ENCODE measurements around the gene IDS.
"Not testable (repeated sequence)": the region's sequence is repeated elsewhere in the genome, so short reads cannot be mapped to it uniquely, and the experiment has no call there.

The IDS gene, protein sequence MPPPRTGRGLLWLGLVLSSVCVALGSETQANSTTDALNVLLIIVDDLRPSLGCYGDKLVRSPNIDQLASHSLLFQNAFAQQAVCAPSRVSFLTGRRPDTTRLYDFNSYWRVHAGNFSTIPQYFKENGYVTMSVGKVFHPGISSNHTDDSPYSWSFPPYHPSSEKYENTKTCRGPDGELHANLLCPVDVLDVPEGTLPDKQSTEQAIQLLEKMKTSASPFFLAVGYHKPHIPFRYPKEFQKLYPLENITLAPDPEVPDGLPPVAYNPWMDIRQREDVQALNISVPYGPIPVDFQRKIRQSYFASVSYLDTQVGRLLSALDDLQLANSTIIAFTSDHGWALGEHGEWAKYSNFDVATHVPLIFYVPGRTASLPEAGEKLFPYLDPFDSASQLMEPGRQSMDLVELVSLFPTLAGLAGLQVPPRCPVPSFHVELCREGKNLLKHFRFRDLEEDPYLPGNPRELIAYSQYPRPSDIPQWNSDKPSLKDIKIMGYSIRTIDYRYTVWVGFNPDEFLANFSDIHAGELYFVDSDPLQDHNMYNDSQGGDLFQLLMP

DNA sequence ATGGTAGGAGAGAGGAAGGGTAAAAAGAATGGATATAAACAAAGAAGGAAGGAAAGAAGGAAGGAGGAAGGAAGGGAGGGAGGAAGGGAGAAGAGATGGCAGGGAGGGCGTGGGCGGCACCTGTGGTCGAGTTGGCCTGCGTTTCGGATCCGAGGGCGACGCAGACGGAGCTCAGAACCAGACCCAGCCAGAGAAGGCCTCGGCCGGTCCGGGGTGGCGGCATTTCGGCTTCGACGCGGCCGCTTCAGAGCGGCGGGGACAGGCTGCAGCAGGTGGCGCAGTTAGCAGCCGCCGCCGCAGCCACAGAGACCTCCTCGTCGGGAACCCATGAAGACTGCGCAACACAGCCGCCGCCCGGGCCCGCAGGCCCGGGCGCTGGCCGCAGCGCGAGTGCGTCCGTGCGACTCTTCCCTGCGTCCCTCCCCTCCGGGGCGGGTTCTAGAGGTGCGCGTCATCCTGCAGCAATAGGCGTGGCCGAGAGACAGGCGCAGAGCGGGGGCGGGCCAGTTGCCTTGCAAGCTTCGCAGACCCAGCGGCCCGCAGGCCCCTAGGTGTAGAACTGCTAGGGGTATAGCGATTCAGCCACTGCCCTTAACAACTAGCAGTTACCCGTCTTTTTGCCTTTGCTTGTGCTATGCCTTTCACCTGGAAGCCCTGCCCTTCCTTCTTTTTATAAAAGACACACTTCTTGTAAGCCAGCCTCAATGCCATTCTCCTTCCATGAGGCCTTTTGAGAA lies at the start of gene IDS:
Gene IDS (minus strand): TSS at position 392 of the 737 bp plus-strand sequence. CDS start 169 bp downstream, at position 223.
- peak; percentile 95 for DNase-seq

DNA sequence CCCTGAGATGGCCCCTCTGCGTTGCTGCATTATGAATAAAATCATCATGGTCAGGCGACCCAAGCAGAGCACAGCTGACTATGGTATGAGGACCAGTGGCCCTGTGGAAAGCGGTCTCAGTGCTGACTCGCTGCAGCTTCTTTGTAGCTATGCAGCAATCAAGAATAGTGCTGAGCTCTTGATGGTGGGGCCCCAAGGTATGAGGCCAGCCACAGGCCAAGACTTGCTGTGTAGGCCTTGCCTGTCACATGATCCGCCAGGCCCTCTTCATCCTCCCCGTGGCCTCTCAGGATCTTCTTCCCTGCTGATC lies 46.8 kb upstream of the IDS start:
- DNase-seq: not testable (repeated sequence)

DNA sequence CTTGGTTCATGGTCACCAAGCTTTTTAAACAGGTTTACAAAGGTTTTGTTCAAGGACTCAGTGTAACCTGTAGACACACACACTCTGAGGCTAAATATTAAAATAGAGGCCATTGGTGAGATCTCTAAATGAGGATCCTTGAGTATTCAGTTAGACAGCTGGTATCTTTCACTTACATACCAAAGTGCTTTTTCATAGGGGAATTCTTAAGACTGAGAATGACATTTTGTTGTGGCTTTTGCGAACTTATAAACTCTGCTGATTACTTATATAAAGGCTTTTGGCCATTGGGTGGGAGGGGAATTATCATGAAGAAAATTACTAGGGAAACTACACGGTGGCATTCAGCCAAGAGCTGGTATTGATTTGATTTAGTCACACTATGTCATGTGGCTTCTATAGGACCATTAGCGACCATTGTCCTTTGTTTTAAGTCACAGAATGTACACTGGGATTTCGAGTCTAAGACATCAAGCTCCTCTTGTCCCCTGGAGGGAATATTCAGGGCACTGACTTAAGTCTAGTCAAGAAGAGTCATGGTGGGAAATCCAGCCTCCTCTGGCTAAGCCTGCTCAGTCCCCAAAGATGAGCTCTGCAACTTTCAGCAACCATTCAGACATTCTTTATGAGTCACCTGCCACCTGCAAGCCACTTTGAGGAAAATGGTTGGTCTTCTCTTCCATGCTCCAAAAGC lies 46.3 kb upstream of the IDS start:
- DNase-seq: not testable (repeated sequence)

DNA sequence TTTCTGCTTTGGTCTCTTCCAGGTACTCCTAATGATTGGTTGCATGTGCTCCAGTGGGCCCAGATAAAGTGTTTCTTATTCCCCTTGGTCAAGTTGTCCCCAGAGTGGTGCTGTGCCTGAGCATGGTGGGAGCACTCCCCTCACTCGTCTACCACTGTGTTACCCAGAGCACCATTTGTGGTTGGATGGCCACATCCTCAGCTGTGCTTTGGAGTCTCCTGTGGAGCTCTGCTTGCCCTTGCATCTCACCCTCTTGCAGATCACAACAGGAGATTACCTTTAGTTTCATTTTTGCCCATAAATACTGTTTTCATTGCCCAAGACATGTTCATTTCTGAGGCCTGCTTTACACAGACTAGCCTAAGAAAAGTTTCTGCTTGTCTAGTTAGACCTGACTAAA lies 45.3 kb upstream of the IDS start:
- DNase-seq: not testable (repeated sequence)

DNA sequence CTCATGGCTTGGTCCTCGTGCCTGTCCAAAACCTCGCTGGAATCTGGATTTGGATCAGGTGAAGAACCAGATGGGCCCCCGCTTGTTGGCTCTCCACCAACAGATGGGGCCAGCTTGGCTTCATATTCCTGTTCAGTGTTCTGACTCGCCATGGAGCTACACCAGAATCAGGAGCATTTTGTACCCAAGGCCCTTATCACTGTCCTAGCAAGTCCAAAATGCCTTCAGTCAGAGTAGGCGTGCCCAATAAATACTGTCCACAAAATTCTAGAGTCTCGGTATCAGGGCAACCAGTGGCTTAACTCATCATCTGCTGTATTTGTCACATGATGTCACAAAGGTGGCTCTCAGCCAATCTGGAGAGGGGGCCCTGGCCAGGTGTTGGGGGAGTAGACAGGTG lies 44.6 kb upstream of the IDS start, which contains the start of gene HSFX3:
Gene HSFX3 (minus strand): TSS at position 224 of the 400 bp plus-strand sequence. CDS start 72 bp downstream, at position 152.
- not testable (repeated sequence) for DNase-seq

DNA sequence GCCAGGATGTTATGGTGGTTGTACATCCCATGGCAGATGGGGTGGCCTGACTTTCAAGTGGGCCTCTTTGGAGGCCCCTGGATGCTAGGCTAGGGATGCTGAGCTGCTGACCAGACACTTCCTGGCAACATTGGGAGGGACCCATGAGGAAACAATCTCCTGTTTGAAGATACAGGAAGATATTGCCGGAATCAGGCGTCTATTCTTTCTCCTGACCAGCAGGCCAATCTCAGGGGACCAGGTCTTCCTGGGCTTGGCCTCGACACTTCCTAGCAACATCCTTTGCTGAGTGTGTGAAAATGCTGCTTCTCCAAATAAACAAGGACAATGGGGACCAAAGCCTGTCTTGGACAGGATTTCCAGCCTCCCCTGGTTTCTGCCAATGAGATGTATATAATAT lies 42.7 kb upstream of the IDS start:
- not testable (repeated sequence) for DNase-seq

DNA sequence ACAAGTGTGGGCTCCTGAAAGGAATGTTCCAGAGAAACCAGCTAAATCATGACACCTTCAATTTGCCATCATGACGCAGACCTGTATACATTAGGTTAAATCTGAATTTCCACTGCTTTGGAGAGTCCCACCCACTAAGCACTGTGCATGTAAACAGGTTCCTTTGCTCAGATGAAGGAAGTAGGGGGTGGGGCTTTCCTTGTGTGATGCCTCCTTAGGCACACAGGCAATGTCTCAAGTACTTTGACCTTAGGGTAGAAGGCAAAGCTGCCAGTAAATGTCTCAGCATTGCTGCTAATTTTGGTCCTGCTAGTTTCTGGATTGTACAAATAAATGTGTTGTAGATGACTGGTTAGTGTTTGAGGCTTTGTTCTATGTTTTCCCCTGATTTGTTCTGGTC lies 41.9 kb upstream of the IDS start:
- not testable (repeated sequence) for DNase-seq

DNA sequence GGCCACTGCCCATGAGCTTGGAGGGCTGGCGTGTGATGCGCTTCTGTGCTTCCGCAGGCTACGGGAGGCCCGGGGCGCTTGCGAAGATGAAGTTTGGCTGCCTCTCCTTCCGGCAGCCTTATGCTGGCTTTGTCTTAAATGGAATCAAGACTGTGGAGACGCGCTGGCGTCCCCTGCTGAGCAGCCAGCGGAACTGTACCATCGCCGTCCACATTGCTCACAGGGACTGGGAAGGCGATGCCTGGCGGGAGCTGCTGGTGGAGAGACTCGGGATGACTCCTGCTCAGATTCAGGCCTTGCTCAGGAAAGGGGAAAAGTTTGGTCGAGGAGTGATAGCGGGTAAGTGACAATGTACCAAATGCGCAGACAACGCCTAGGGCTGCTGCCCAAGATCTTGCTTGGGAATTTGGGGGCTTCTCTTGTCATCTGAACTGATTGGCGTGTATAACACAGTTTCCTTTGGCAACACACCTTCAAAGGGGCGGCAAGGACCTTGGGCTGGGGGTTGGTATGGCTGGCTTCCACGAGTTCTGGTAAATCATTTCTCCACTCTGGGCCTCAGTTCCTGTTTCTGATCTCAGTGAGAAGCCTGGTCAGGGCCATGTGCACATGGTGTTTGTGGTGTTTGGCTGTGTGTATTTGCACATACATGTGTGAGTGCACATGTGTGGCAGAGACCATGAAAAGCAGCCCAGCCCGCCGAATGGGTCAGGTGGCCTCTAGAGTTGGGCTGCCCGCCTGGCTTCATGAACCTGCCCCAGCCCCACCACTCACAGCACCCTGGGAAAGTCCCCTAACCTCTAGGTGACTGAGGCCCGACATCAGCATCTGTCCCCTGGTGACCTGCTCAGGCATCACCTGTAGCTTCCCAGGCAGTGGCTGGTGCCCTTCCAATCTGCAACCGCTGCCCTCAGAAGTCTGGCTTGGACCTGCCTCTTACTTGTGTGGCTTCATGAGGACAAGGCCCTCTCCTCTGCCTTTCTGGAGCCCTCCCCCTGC lies 40.7 kb upstream of the IDS start:
- DNase-seq: not testable (repeated sequence)

DNA sequence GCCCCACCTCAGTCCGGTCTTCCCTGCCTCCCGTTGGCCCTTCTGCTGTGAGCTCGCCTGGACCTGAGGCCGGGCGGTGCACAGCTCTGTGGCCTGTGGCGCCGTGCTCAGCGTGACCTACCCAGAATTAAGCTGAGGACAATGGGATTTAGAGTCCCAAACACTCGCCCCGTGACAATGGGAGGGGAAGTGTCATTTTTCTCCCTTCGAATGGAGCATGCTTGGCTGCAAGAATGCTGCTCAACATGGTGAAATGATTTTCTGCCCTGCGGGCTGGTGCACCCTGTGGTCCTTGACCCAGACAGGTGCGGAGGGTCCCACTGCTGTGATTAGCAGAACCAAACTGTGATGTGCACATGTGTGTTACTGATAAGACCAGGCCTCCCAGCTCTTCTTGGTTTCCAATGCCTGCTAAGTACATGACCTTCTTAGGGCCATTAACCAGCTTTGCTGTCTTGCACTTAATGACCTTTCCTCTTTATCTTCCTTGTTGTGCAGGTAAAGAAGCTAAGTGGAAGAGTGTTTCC lies 36.5 kb upstream of the IDS start:
- peak; percentile 46 for DNase-seq

DNA sequence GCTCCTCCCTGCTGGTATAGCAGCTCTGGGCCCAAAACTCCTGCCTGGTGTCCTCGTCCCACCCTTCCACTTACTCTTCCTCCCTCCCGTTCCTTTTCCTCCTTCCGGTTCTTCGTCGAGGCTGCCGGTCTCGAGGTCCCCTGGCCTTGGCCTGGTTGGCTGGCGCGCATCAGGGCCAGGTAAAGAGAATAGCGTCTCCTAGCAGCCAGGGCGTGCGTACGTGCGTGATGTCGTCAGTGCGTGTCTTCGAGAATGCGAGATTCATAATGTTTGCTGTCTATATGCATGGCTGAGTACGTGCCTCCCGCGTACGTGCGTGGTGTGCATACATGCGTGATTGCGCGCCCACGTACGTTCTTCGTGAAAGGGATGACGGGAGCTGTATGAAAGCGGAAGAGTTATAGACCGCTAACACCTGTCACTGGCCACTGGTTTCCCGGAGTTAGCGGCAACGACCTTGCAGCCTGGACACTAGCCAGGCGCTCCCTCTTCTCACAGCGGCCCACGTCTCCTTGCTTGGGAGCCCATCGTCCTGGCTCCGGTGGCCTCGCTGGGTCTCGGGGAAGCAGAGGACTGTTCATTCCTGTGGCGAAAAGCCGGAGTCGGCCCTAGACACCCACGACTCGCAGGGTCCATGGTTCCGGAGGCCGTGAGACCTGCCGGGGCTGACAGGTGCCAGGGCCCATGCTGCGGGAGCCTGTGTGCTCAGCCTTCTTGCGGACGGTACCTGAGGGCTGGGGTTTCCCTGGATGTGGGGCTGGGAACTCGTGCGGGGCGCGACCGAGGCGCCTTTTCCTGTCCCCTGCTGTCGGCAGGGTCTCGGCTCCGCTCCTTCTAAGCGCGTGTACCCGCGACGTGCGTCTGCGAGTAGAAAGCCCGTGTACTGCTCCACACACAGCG lies 35.8 kb upstream of the IDS start, which contains the start of gene EOLA1:
Gene EOLA1 (plus strand): TSS at position 392 of the 900 bp plus-strand sequence. CDS start 4,619 bp downstream, outside the sequence.
- peak; percentile 97 for DNase-seq

DNA sequence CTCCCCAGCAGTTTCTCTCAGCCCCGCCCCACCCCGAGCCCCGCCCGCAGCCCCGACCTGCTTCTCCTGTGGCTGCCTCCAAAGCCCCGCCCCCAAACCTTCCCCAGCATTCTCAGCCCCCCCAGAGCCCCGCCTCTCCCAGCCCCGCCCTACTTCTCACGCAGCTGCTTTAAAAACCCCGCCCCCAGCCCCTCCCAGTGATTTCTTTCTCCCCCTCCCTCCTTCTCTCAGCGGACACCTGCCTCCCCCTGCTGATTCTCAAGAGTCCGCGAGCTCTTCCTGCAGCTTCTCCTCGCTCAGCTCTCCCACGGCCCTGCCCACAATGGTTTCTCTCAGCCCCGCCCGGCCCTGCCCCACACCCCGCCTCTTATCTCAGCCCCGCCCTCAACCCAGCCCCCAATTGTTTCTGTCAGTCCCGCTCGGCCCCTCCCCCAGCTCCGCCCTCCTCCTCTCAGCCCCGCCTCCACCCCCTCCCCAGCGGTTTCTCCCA lies 35.1 kb upstream of the IDS start:
- peak; percentile 95 for DNase-seq

DNA sequence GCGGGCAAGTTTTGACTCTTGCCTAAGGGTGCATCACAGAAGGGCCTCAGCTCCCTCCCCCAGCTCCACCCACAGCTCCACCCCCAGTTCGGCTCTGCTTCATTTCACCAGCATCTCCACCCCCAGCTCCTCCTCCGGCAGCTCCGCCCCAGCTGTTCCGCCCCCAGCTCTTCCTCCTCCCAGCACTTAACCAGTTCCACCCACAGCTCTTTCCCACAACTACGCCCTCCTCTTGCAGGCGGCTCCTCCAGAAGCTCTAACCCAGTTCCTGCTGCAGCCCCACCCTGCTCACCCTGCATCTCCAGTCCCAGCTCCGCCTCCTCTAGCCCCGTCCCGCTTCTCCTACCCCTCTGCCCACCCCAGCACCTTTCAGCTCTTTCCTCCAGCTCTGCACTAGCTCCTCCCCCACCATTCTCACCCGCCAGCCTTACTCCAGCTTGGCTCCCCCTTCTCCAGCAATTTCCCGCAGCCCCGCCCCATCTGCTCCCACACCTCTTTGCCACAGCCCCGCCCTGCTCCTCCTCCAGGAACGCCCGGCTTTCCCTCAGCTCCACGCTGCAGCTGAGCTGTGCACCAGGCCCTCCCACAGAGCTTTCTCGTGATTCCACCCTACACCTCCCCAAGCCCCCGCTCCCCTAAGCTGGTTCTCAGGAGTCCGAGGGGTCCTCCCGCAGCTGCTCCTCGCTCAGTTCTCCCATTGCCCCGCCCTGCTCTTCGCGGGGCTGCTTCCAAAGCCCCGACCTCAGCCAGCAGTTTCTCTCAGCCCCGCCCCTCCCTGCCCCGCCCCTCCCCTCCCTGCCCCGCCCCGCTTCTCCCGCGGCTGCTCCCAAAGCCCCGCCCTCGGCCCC lies 34.4 kb upstream of the IDS start:
- peak; percentile 97 for DNase-seq

DNA sequence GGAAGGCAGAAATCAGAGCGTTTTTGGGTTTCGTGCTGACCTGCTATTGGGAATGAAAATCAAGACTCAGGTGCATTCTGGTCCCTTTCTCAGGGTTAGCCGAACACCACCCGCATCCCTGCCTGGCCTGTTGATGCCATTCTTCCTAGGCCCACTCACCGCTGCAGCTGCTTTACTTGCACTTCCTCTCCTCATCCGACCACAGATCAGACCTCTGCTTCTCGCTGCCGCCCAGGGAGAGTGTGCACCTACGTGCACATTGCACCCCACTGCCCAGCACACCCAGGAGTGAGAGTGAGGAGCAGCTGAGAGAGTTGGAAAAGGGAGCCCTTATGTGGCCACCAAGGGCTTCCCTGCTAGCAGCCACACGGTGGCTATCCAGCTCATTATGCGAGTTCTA lies 32.4 kb upstream of the IDS start:
- not testable (repeated sequence) for DNase-seq

DNA sequence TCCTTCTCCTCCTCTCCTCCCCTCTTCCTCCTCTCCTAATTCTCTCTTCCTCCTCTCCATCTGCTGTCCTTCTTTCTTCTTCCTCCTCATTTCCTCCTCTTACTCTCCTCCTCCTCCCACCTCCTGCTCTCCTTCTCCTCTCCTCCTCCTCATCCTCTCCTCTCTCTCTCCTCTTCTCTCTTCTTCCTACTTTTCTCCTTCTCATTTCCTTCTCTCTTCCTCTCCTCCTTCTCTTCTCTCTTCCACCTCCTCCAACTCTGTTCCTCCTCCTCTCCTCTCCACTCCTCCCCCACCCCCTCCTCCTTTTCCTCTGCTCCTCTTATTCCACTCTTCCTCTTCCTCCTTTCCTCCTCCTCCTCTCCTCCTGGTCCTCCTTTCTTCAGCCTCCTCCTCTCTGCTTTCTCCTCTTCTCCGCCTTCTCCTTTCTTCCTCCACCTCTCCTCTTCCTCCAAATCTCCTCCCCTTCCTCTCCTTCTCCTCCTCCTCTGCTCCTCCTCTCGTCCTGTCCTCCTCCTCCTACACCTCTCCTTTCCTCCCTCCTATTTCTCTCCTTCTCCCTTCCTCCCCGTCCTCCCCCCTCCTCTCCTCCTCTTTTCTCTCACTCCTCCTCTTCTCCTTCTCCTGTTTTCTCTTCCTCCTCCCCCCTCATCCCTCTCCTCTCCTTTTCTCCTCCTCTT lies 30.0 kb upstream of the IDS start:
- DNase-seq: not testable (repeated sequence)

DNA sequence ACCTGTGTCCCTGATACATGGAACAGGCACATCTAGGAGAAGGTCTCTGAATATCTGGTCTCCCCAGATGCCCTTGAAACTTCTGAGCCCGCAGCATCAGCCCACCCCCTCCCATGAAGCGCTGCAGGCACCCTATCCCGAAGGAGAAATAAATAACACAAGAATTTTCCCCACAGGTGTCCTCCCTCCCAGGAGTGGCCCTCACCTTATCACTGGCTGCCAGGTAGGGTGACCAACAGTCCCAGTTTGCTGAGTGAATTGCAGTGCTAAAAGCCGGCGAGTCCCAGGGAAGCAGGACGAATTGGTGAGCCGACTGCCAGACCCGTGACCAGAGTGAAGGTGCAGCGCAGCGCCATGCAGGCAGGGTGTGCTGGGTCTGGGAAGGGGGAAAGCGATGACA lies 28.9 kb upstream of the IDS start:
- not testable (repeated sequence) for DNase-seq

DNA sequence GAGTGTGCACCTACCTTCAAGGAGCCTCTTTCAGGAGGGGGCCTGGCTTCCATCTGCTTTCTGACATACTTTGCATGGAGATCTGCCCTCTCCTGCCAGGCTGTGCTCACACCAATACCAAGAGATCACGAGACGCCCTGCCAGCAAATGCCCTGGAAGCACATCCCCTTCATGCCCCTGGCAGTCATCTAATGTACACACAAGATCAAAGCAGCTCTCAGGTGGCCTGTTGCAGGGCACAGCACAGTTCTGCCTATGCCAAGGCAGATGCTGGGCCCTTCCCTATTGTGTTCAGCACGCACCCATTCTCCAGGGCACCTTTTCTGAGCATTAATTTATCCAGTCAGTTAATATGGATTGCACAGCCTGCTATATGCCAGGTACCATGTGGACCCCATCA lies 27.8 kb upstream of the IDS start:
- DNase-seq: not testable (repeated sequence)

DNA sequence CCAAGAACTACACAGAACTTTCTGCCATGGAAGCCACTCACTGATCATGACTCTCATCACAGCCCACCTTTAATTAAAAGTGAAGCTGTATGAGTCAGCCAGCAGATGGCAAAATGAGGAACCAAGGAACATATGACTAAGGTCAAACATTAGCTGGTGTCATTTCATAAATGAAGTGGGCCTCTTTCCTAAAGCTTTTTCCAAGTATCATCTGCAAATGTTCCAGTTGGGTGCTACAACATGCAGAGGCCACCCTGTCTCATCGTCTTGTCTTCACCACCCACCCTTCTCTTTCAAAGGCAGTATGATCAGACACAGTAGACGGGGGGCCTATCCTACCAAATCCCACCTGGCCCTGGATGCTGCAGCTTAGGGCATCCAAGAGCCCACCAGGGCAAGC lies 26.5 kb upstream of the IDS start:
- DNase-seq: peak; percentile 57

DNA sequence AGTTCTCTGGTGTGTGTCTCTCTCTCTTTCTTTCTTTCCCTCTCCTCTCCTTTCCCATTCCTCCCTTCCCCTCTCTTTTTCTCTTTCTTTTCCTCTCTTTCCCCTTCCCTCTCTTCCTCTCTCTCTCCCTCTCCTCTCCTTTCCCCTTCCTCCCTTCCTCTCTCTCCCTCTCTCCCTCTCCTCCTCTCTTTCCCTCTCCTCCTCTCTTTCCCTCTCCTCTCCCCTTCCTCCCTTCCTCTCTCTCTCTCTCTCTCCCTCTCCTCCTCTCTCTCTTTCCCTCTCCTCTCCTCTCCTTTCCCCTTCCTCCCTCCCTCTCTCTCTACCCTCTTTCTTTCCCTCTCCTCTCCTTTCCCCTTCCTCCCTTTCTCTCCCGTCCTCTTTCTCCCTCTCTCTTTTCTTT lies 23.3 kb upstream of the IDS start:
- no peak for DNase-seq

DNA sequence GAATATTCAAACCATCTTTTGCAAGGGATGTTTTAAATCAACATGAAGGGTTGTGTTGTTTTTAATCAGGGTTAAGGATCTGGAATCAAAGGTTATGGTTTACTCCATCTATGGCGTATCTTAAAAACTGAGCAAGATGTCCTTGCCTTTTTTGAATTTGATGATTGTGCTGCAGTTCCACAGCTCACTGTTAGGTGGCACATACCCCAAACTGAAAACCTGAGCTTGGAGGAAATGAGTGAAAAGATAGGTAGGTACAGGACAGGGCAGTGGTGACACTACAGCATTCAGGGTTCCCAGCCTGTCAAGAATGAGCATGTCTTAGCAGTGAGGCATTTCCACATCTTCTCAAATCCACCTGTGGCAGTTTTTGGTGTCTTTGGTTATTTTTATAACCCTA lies 22.6 kb upstream of the IDS start:
- peak; percentile 68 for DNase-seq
